HG03175 (cell line): ENCODE results near the gene ZNF93.
"Not testable (repeated sequence)": the region's sequence is repeated elsewhere in the genome, so short reads cannot be mapped to it uniquely, and the experiment has no call there.

Experiments
- ATAC-seq: cut with Tn5 transposase; IDR thresholded peaks from one replicate; pipeline ENCODE4 v1.9.1; 2021; ENCODE audit warnings: mild to moderate bottlenecking, moderate library complexity; ENCODE audit not compliant: unreplicated experiment

Gene ZNF93

GRCh38 chr19:19937403-19937802 is 36.7 kb downstream of the ZNF93 start:
- no peak for ATAC-seq

GRCh38 chr19:19938449-19938848 is 37.7 kb downstream of the ZNF93 start:
- ATAC-seq = no peak

- no peak for ATAC-seq
Measured at GRCh38 chr19:19943848-19944582, 43.3 kb downstream of the ZNF93 start.

GRCh38 chr19:19944583-19944880 is 43.8 kb downstream of the ZNF93 start:
- ATAC-seq = no peak

- no peak for ATAC-seq
Measured at GRCh38 chr19:19946226-19946625, 45.5 kb downstream of the ZNF93 start.

GRCh38 chr19:19948800-19949199 is 48.1 kb downstream of the ZNF93 start:
- ATAC-seq = no peak

- ATAC-seq = no peak
Measured at GRCh38 chr19:19955208-19955607, 54.5 kb downstream of the ZNF93 start.

GRCh38 chr19:19956434-19957075 is 55.8 kb downstream of the ZNF93 start:
- ATAC-seq = no peak

GRCh38 chr19:19957766-19958165 is 57.0 kb downstream of the ZNF93 start:
- ATAC-seq = not testable (repeated sequence)

GRCh38 chr19:19959151-19959799 is 58.5 kb downstream of the ZNF93 start:
- not testable (repeated sequence) for ATAC-seq

- ATAC-seq = no peak
Measured at GRCh38 chr19:19964416-19964815, 63.7 kb downstream of the ZNF93 start.

GRCh38 chr19:19966126-19966525 is 65.4 kb downstream of the ZNF93 start:
- ATAC-seq = not testable (repeated sequence)

- ATAC-seq = no peak
Measured at GRCh38 chr19:19966862-19967261, 66.1 kb downstream of the ZNF93 start.
